OCI-LY7 (cell line): ENCODE data around the gene SPATA3.

ENCODE experiments used
- CTCF ChIP-seq: fragments of 200-600 bp; sonication (generic); conservative IDR thresholded peaks from 2 replicates; pipeline ENCODE4 v1.5.1; 2014; ENCODE audit warnings: mild to moderate bottlenecking, antibody characterized with exemption, low read length, moderate library complexity, mixed read lengths
- EZH2phosphoT487 ChIP-seq: fragments of 200-600 bp; sonication (generic); IDR thresholded peaks from 2 replicates; pipeline ENCODE4 v1.6.1; 2018; ENCODE audit warnings: low read depth, borderline replicate concordance, mild to moderate bottlenecking, mixed run types, antibody characterized with exemption, low read length, moderate library complexity, mixed read lengths

GRCh38 chr2:231011526-231011925 is 15.6 kb downstream of the SPATA3 start:
- no peak for TF ChIP-seq CTCF
- TF ChIP-seq EZH2phosphoT487 = no peak
